HEK293 (cell line): ENCODE measurements around the gene ASMTL.

Experiments
- CTCF ChIA-PET: fragments of 350-600 bp; formaldehyde crosslinking; extraction: SDS; loops from one replicate; lab custom pipeline; 2021; ENCODE audit warnings: antibody characterized with exemption; lab: Yijun Ruan, JAX
- POLR2A ChIA-PET: fragments of 300-600 bp; formaldehyde crosslinking; extraction: SDS; loops from one replicate; lab custom pipeline; 2020; ENCODE audit warnings: antibody characterized with exemption, inconsistent platforms; lab: Yijun Ruan, JAX
- H3K27ac ChIP-seq: fragments of 200-500 bp; sonication (Bioruptor generic); 2 replicates; pipeline ENCODE4 v1.5.1; 2014; ENCODE audit warnings: low read depth, low read length, control low read depth, inconsistent platforms; ENCODE audit errors: extremely low read depth
- H3K36me3 ChIP-seq, 2 experiments: fragments of 200-500 bp in 1 of 2; sonication (Bioruptor generic) in 1 of 2; 1 replicate in 1 of 2; 2 replicates in 1 of 2; pipeline ENCODE4 v1.5.1; 2014 to 2017; ENCODE audit warnings: inconsistent platforms in 2 of 2, low read length in 2 of 2; ENCODE audit not compliant: control insufficient read depth in 2 of 2, insufficient read depth in 1 of 2
- H3K4me1 ChIP-seq: fragments of 200-500 bp; sonication (Bioruptor generic); 2 replicates; pipeline ENCODE4 v1.5.1; 2014; ENCODE audit warnings: mild to moderate bottlenecking, low read length, inconsistent platforms; ENCODE audit not compliant: control insufficient read depth, insufficient read depth
- H3K4me3 ChIP-seq: 2 replicates; pipeline ENCODE4 v1.5.1; 2011; ENCODE audit warnings: low read depth, mild to moderate bottlenecking, control low read depth, low read length, moderate library complexity
- H3K9me3 ChIP-seq: fragments of 200-500 bp; sonication (Bioruptor generic); 2 replicates; pipeline ENCODE4 v1.5.1; 2014; ENCODE audit warnings: low read depth, low read length, inconsistent platforms; ENCODE audit not compliant: control insufficient read depth, insufficient read depth
- BCL11A ChIP-seq: fragments of 450-650 bp; formaldehyde crosslinking; IDR thresholded peaks from 2 replicates; pipeline ENCODE4 v1.5.1; 2016; ENCODE audit warnings: low read depth, missing biosample characterization, missing genetic modification characterization
- HOXA7 ChIP-seq: sonication (generic); formaldehyde crosslinking; IDR thresholded peaks from 2 replicates; pipeline ENCODE4 v1.8.1; 2022; ENCODE audit warnings: missing genetic modification reagents, borderline replicate concordance
- KLF9 ChIP-seq: fragments of 450-650 bp; formaldehyde crosslinking; IDR thresholded peaks from 2 replicates; pipeline ENCODE4 v1.5.1; 2016; ENCODE audit warnings: missing biosample characterization, missing genetic modification characterization, low read depth
- PRDM4 ChIP-seq: fragments of 450-650 bp; formaldehyde crosslinking; IDR thresholded peaks from 2 replicates; pipeline ENCODE4 v1.5.1; 2017; ENCODE audit warnings: missing biosample characterization, missing genetic modification characterization
- TRIM28 ChIP-seq: IDR thresholded peaks from 2 replicates; pipeline ENCODE4 v1.6.1; 2011; ENCODE audit warnings: low read length, control low read depth, borderline replicate concordance
- ZBTB8A ChIP-seq: fragments of 450-650 bp; formaldehyde crosslinking; IDR thresholded peaks from 2 replicates; pipeline ENCODE4 v1.5.1; 2016; ENCODE audit warnings: missing biosample characterization, missing genetic modification characterization
- ZNF155 ChIP-seq: fragments of 450-650 bp; formaldehyde crosslinking; IDR thresholded peaks from 2 replicates; pipeline ENCODE4 v1.5.1; 2016; ENCODE audit warnings: missing biosample characterization, missing genetic modification characterization
- ZNF16 ChIP-seq: fragments of 450-650 bp; formaldehyde crosslinking; IDR thresholded peaks from 2 replicates; pipeline ENCODE4 v1.5.1; 2016; ENCODE audit warnings: low read depth, missing biosample characterization, missing genetic modification characterization
- ZNF174 ChIP-seq: fragments of 450-650 bp; formaldehyde crosslinking; IDR thresholded peaks from 2 replicates; pipeline ENCODE4 v1.5.0; 2017; ENCODE audit warnings: missing biosample characterization, mild to moderate bottlenecking, missing genetic modification characterization
- ZNF324 ChIP-seq: fragments of 450-650 bp; formaldehyde crosslinking; IDR thresholded peaks from 2 replicates; pipeline ENCODE4 v1.5.1; 2016; ENCODE audit warnings: missing biosample characterization, missing genetic modification characterization
- ZNF350 ChIP-seq: fragments of 450-650 bp; formaldehyde crosslinking; IDR thresholded peaks from 2 replicates; pipeline ENCODE4 v1.5.0; 2017; ENCODE audit warnings: missing biosample characterization, mild to moderate bottlenecking, missing genetic modification characterization
- ZNF555 ChIP-seq: fragments of 450-650 bp; formaldehyde crosslinking; conservative IDR thresholded peaks from 2 replicates; pipeline ENCODE4 v1.5.1; 2017; ENCODE audit warnings: missing biosample characterization, mild to moderate bottlenecking, missing genetic modification characterization, inconsistent platforms
- ZNF624 ChIP-seq: fragments of 450-650 bp; formaldehyde crosslinking; IDR thresholded peaks from 2 replicates; pipeline ENCODE4 v1.5.1; 2017; ENCODE audit warnings: missing biosample characterization, missing genetic modification characterization
- ZNF785 ChIP-seq: fragments of 450-650 bp; formaldehyde crosslinking; IDR thresholded peaks from 2 replicates; pipeline ENCODE4 v1.5.1; 2016; ENCODE audit warnings: missing biosample characterization, missing genetic modification characterization
- ZNF843 ChIP-seq: fragments of 450-650 bp; formaldehyde crosslinking; IDR thresholded peaks from 2 replicates; pipeline ENCODE4 v1.5.1; 2016; ENCODE audit warnings: missing biosample characterization, missing genetic modification characterization
- ZSCAN5A ChIP-seq: fragments of 450-650 bp; formaldehyde crosslinking; IDR thresholded peaks from 2 replicates; pipeline ENCODE4 v1.5.1; 2016; ENCODE audit warnings: missing biosample characterization, missing genetic modification characterization
- ZXDB ChIP-seq: fragments of 450-650 bp; formaldehyde crosslinking; IDR thresholded peaks from 2 replicates; pipeline ENCODE4 v1.5.1; 2016; ENCODE audit warnings: missing biosample characterization, missing genetic modification characterization
- TF ChIP-seq, protein P1 (sequence below): fragments of 450-650 bp; formaldehyde crosslinking; IDR thresholded peaks from 2 replicates; pipeline ENCODE4 v1.5.1; 2016; ENCODE audit warnings: missing biosample characterization, missing genetic modification characterization, low read depth

Gene ASMTL

GRCh38 chrX:1388651-1389050 is 64.1 kb downstream of the ASMTL start:
- Histone ChIP-seq H3K27ac (no peak overlapping the region), H3K9me3 (no peaks in the 10 kb centered on the region), H3K4me3 (no peak overlapping the region), H3K4me1 (peaks cover 3% of the 10 kb centered on the region), H3K36me3 (peaks cover 58 to 69% of the 10 kb centered on the region in 2 experiments)
- POLR2A ChIA-PET, result no interaction called here
- TF ChIP-seq ZNF785 (tag by site-specific recombination), result no peak
- no peak for TF ChIP-seq TRIM28
- no peak for TF ChIP-seq ZNF324
- TF ChIP-seq ZNF16 (tag by site-specific recombination), result no peak
- TF ChIP-seq KLF9 (tag by site-specific recombination), result no peak
- no peak for TF ChIP-seq ZNF555 (tag by site-specific recombination)
- CTCF ChIA-PET, result no interaction called here

DNA sequence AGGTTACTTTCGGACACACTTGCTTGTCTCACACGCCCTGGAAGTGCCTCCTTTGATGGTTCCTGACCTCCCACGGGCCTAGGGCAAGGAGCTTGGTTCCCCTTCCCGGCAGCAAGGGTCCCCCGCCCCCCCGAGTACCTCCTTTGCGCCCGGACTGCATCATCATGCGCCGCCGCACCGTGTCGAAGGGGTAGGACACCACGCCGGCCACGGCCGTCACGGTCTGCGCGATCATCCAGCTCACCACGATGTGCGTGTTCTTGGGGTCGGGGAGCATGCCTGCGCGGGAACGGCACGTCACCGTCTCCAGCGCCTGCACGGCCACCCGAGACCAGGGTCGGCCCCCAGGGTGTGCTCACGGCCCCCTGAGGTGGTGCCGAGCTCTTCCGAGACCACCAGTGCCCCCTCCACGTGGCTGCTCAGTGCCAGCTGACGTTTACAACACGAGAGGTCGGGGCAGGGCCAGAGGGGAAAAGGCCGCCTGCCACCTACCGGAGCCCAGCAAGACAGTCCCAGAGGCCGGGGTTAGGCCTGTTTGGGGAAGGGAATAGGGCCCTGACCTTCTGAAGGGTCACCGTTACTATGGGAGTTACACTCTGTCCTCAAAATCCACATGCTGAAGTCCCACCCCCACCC is 65.5 kb downstream of the ASMTL start:
- Histone ChIP-seq H3K36me3 (peaks cover 58 to 69% of the 10 kb centered on the region in 2 experiments), H3K4me1 (peaks cover 3% of the 10 kb centered on the region; the same call in 1 of the 2 replicates), H3K27ac (no peak overlapping the region), H3K9me3 (no peaks in the 10 kb centered on the region), H3K4me3 (no peak overlapping the region)
- ChIA-PET POLR2A (no interaction called here), CTCF (no interaction called here)
- no peak for TF ChIP-seq ZNF174 (tag by site-specific recombination)
- TF ChIP-seq BCL11A (tag by site-specific recombination), result no peak
- no peak for TF ChIP-seq ZNF843 (tag by site-specific recombination)
- no peak for TF ChIP-seq ZSCAN5A (tag by site-specific recombination)
- no peak for TF ChIP-seq ZNF624
- no peak for TF ChIP-seq ZNF350 (tag by site-specific recombination)
- TF ChIP-seq, protein P1, sequence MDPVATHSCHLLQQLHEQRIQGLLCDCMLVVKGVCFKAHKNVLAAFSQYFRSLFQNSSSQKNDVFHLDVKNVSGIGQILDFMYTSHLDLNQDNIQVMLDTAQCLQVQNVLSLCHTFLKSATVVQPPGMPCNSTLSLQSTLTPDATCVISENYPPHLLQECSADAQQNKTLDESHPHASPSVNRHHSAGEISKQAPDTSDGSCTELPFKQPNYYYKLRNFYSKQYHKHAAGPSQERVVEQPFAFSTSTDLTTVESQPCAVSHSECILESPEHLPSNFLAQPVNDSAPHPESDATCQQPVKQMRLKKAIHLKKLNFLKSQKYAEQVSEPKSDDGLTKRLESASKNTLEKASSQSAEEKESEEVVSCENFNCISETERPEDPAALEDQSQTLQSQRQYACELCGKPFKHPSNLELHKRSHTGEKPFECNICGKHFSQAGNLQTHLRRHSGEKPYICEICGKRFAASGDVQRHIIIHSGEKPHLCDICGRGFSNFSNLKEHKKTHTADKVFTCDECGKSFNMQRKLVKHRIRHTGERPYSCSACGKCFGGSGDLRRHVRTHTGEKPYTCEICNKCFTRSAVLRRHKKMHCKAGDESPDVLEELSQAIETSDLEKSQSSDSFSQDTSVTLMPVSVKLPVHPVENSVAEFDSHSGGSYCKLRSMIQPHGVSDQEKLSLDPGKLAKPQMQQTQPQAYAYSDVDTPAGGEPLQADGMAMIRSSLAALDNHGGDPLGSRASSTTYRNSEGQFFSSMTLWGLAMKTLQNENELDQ (tag by site-specific recombination), result no peak
- no peak for TF ChIP-seq HOXA7 (CRISPR knock-in tag)
- no peak for TF ChIP-seq ZXDB

DNA sequence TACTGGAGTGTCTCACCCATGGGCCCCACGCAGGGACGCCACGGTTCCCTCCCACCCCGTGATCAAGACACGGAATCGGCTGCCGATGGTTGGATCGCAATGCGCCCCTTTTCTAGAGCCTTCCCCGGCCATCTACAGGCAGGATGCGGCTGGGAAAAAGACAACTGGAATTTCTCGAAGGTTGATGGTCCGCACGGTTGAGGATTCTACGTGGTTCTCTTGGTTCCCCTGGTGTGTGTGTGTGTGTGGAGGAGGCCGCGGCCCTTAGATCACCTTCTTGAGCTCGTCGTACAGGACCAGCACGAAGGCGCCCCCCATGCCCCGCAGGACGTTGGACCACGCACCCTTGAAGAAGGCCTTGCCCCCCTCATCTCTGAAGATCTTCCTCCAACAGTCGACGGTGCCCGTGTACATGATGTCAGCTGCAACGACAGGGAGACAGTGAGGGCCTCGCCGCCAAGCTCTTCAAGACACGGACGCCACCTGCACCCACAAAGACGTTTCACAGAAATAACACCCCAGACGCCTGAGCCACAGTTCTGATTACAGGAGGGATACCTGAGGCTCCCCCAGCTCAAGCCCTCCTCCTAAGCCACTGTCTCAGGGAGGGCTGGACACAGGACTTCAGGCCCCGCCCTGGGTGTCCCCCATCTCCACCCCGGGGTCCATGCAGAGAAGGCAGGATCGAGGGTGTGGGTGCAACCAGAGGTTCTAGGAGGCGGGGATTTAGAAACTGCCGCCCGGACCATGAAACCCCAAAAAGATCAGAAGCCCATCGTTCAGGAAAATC is 66.2 kb downstream of the ASMTL start:
- peaks cover 58 to 69% of the 10 kb centered on the region in 2 experiments for H3K36me3 ChIP-seq
- CTCF ChIA-PET, result no interaction called here
- H3K27ac ChIP-seq, result no peak overlapping the region

More for the DNA sequence above, 66.2 kb downstream of the ASMTL start:
- Histone ChIP-seq H3K4me3 (no peak overlapping the region), H3K4me1 (peaks cover 3% of the 10 kb centered on the region; the same call in 1 of the 2 replicates), H3K9me3 (no peaks in the 10 kb centered on the region)
- TF ChIP-seq PRDM4 (tag by site-specific recombination) (0 out of 2 replicates have a peak, but pooled peaks have one; percentile 62), ZBTB8A (tag by site-specific recombination) (no peak), ZNF155 (tag by site-specific recombination) (no peak)
- POLR2A ChIA-PET, result no interaction called here
